ENCODE data around the gene ADAM12. TPM values are rescaled to one million over a fixed set of nuclear protein-coding genes. Genes with fewer than 3 reads are reported as not detected.

The ADAM12 gene
- total and polyA plus RNA-seq, 7 donors: under 0.01 to 0.82 (median 0.46) TPM; not detected in 1

GRCh38 chr10:126059076-126059826 lies 329.0 kb downstream of the ADAM12 start:
- Histone ChIP-seq H3K4me1 (peaks cover 0 to 10% (median 0%) of the 10 kb centered on the region in 4 donors), H3K27me3 (peaks cover 0 to 12% (median 0%) of the 10 kb centered on the region in 3 donors), H3K27ac (no peak overlapping the region), H3K36me3 (no peaks in the 10 kb centered on the region), H3K4me3 (no peak overlapping the region), H3K9me3 (no peaks in the 10 kb centered on the region)
- intact Hi-C loops (cut with DNase I): no loop called here
- DNase-seq: no peak
- TF ChIP-seq EP300 (IDR thresholded peaks at IDR 0.05): no peak
- no peak for TF ChIP-seq CTCF (IDR thresholded peaks at IDR 0.05)
- no peak for TF ChIP-seq POLR2AphosphoS5 (IDR thresholded peaks at IDR 0.05)
- TF ChIP-seq POLR2A (IDR thresholded peaks at IDR 0.05): no peak
- 18 to 44% methylated on average over 4 of the region's 4 CpGs for WGBS, 2 donors

- intact Hi-C loops (cut with DNase I): no loop called here
- Histone ChIP-seq H3K36me3 (no peaks in the 10 kb centered on the region), H3K4me3 (no peak overlapping the region), H3K9me3 (no peaks in the 10 kb centered on the region), H3K27me3 (peaks cover 0 to 12% (median 0%) of the 10 kb centered on the region in 3 donors), H3K27ac (no peak overlapping the region), H3K4me1 (peaks cover 0 to 10% (median 0%) of the 10 kb centered on the region in 4 donors)
- TF ChIP-seq POLR2A (IDR thresholded peaks at IDR 0.05): no peak
- TF ChIP-seq POLR2AphosphoS5 (IDR thresholded peaks at IDR 0.05): no peak
- TF ChIP-seq CTCF (IDR thresholded peaks at IDR 0.05): no peak
- TF ChIP-seq EP300 (IDR thresholded peaks at IDR 0.05): no peak
- no peak for DNase-seq
- WGBS, 2 donors: 21 to 36% methylated on average over 9 of the region's 9 CpGs
Observed at GRCh38 chr10:126058507-126058906, 329.8 kb downstream of the ADAM12 start.

DNA sequence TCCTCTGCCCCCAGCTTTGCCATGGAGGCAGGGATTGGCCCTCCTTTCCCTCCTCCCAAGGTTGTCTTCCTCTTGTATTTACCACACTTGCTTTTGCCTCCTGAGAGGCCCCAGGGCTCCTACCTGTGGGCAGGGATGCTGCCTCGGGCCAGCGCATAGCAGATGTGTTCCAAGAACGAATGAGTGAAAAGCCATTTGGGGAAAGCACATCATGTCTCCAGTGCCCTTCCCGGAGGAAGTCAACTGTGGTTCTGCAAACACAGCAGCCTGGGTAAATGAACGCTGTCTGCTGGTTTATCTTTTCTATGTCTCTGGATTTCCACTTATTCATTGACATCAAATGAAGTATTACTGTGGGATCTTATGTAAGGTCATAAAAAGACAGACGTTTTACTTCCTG lies 330.2 kb downstream of the ADAM12 start:
- H3K9me3 ChIP-seq: no peaks in the 10 kb centered on the region
- H3K27ac ChIP-seq: no peak overlapping the region
- no peaks in the 10 kb centered on the region for H3K36me3 ChIP-seq
- peaks cover 0 to 12% (median 0%) of the 10 kb centered on the region in 3 donors for H3K27me3 ChIP-seq
- WGBS, 2 donors: 28 to 45% methylated on average over 6 of the region's 6 CpGs
- intact Hi-C loops (cut with DNase I): no loop called here
- TF ChIP-seq POLR2A (IDR thresholded peaks at IDR 0.05) (no peak), CTCF (IDR thresholded peaks at IDR 0.05) (no peak), EP300 (IDR thresholded peaks at IDR 0.05) (no peak), POLR2AphosphoS5 (IDR thresholded peaks at IDR 0.05) (no peak)
- no peak overlapping the region for H3K4me3 ChIP-seq
- DNase-seq: no peak
- peaks cover 0 to 6% (median 0%) of the 10 kb centered on the region in 4 donors for H3K4me1 ChIP-seq

DNA sequence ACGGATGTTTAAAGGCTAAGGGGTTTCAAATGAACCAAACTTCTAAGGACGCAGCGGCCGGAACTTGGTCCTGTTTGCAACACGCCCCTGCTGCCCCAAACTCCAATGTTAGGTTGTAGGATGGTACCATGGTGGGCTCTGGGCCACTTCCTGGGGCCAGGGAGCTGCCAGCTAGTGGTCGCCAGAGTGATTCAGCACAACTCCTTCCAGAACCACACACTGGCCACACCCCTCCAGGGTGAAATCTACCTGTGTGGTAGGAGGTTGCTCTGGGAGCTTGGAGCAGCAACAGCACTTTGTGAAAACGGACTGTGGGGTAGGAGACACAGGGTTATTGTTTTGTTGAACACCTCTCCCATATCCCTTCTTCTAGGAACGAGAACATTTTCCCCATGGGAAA lies 330.8 kb downstream of the ADAM12 start:
- no peak for DNase-seq
- intact Hi-C loops (cut with DNase I): no loop called here
- no peaks in the 10 kb centered on the region for H3K4me1 ChIP-seq
- H3K27me3 ChIP-seq: peaks cover 0 to 12% (median 0%) of the 10 kb centered on the region in 3 donors
- no peaks in the 10 kb centered on the region for H3K9me3 ChIP-seq
- TF ChIP-seq POLR2A (IDR thresholded peaks at IDR 0.05): no peak
- TF ChIP-seq EP300 (IDR thresholded peaks at IDR 0.05): no peak
- TF ChIP-seq POLR2AphosphoS5 (IDR thresholded peaks at IDR 0.05): no peak
- TF ChIP-seq CTCF (IDR thresholded peaks at IDR 0.05): no peak
- no peak overlapping the region for H3K27ac ChIP-seq
- H3K4me3 ChIP-seq: no peak overlapping the region
- WGBS, 2 donors: 79 to 86% methylated on average over 8 of the region's 8 CpGs
- H3K36me3 ChIP-seq: no peaks in the 10 kb centered on the region

Measured in sigmoid colon (tissue), 7 donors.